ENCODE data around the gene DPH3. TPM values are rescaled to one million over a fixed set of nuclear protein-coding genes. Genes with fewer than 3 reads are reported as not detected.

DPH3 gene
- polyA plus RNA-seq, 2 of the 4 experiments (the other 2 are of a cell fraction) = 20.5 to 34.7 TPM

- TF ChIP-seq REST (IDR thresholded peaks at IDR 0.05) = no peak
- no peak for TF ChIP-seq POLR2A (IDR thresholded peaks at IDR 0.05; ENCODE audit: low read length)
- no peak for TF ChIP-seq MAZ (IDR thresholded peaks at IDR 0.05; ENCODE audit: borderline replicate concordance, low read depth, low read length)
- no peak for TF ChIP-seq FOSB (CRISPR knock-in tag; IDR thresholded peaks at IDR 0.05)
- no peak for TF ChIP-seq KDM5A (IDR thresholded peaks at IDR 0.05)
- no peak for TF ChIP-seq HOXB13 (CRISPR knock-in tag; IDR thresholded peaks at IDR 0.05; ENCODE audit: low read depth)
- no peak for TF ChIP-seq FOSL2 (IDR thresholded peaks at IDR 0.05)
- no peak for TF ChIP-seq FOSL2 (CRISPR knock-in tag; IDR thresholded peaks at IDR 0.05)
- TF ChIP-seq RAD21 (conservative IDR thresholded peaks at IDR 0.05 in 1 of 2, IDR thresholded peaks at IDR 0.05 in 1 of 2) = peak; percentile 91 to 92
- TF ChIP-seq PHF8 (IDR thresholded peaks at IDR 0.05; ENCODE audit: borderline replicate concordance, low read depth) = no peak
- no peak for TF ChIP-seq BCL3 (IDR thresholded peaks at IDR 0.05)
- TF ChIP-seq NR3C1 (IDR thresholded peaks at IDR 0.05) = no peak
- no peak for TF ChIP-seq HEYL (CRISPR knock-in tag; IDR thresholded peaks at IDR 0.05)
- TF ChIP-seq ESRRA (IDR thresholded peaks at IDR 0.05; ENCODE audit: borderline replicate concordance, low read length) = no peak
- no peak for TF ChIP-seq ZSCAN20 (CRISPR knock-in tag; IDR thresholded peaks at IDR 0.05)
- TF ChIP-seq RCOR1 (IDR thresholded peaks at IDR 0.05; ENCODE audit: low read depth, low read length) = no peak
- no peak for TF ChIP-seq SREBF2 (IDR thresholded peaks at IDR 0.05)
- TF ChIP-seq SMC3 (IDR thresholded peaks at IDR 0.05) = peak; percentile 93
- no peak for TF ChIP-seq CBX8 (IDR thresholded peaks at IDR 0.05)
- no peak for TF ChIP-seq NFE2L2 (conservative IDR thresholded peaks at IDR 0.05; ENCODE audit: low read length)
- no peak for TF ChIP-seq JUNB (IDR thresholded peaks at IDR 0.05)
- no peak for TF ChIP-seq POLR2AphosphoS2 (conservative IDR thresholded peaks at IDR 0.05; ENCODE audit: low read length)
- peak; percentile 3 for TF ChIP-seq MAFK (IDR thresholded peaks at IDR 0.05; ENCODE audit: partially characterized antibody)
- no peak for TF ChIP-seq HOXA7 (CRISPR knock-in tag; IDR thresholded peaks at IDR 0.05)
- no peak for TF ChIP-seq BHLHE40 (IDR thresholded peaks at IDR 0.05; ENCODE audit: low read depth, low read length)
- peak; percentile 94 for TF ChIP-seq CTCF (IDR thresholded peaks at IDR 0.05)
- no peak for TF ChIP-seq ZC3H11A (IDR thresholded peaks at IDR 0.05)
- TF ChIP-seq HMGXB4 (CRISPR knock-in tag; IDR thresholded peaks at IDR 0.05; ENCODE audit: borderline replicate concordance) = no peak
Measured at GRCh38 chr3:16290007-16290826, 25.5 kb upstream of the DPH3 start (continued).
